HG03354 (cell line): ENCODE measurements around the gene MRPS16.
"Not testable (repeated sequence)": the region's sequence is repeated elsewhere in the genome, so short reads cannot be mapped to it uniquely, and the experiment has no call there.

Experiments
- ATAC-seq: cut with Tn5 transposase; IDR thresholded peaks from one replicate; pipeline ENCODE4 v1.9.1; 2021; ENCODE audit warnings: mild to moderate bottlenecking; ENCODE audit not compliant: unreplicated experiment, poor library complexity, severe bottlenecking

The MRPS16 gene

DNA sequence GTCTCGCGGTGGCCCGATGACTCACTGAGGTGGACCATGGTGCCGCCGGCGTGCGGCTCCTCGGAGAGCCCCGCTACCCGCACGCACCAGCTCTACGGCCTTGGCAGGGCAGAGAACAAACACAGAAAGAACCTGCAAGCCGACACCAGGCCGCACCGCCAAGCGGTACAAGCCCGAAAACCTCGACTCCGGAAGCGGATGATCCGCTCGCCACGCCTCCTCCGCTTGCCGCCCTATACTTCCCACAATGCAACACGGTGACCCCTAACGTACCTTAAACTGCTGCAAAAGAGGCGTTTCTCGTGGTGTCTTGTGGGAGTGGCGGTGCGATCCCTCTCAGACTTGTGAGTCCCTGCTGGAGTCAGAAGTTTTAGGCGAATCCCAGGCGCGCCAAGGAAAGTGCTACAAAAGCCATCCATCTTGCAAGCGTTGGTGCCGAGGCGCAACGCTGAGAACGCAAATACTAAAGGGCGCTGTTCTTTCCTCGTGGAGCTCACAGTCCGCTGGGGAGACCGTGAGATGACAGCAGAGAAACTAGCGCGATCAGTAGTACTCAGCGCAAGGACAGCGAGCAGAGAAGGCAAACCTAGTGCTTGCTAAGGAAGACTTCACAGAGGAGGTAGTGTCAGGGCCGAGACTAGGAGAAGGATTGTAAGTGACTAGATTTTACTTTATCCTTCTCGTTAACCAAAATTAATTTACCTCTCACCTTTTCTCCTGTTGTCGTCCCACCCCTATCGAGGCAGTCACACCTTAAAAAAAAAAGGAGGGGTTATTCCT lies at the start of gene MRPS16:
MRPS16 (minus strand) TSS at position 200 of the 780 bp plus-strand sequence; CDS start at position 38, 162 bp downstream.
- ATAC-seq = peak; percentile 80

DNA sequence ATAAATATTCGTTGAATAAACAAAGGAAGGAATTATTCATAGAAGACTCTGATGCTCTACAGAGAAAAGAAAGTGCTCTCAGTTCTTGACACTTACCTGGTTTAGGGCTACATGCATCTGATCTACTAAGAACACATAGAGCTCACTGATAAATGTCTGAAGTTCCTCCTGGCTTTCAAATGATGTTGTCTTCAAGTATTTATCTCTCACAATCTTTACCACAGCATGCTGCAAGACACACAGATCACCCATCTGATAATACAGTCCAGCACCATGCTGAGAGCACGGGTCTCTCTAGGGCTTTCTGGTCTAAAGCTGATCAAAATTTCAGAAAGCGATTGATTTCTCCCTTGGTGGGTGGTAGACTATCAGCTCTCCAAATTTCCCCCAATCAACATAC lies 44.5 kb upstream of the MRPS16 start:
- no peak for ATAC-seq

DNA sequence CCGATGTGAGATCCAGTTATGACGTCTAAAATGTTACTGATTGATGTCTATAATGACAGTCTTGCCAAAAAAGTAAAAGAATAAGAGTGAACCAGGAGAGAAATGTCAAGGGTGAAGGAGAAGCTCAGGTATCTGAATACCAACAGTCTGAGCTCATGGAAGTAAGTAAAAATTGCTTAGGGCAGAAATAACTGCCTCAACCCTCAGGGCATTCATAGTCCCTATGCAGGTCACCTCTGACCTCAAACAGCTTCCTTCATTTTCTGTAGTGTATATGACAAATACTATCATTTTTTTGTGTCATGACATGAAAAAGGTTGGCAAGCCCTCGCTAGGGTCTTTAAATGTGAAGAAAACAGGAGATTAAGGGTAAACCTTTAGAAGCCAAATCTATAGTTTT lies 41.0 kb upstream of the MRPS16 start:
- ATAC-seq = no peak

DNA sequence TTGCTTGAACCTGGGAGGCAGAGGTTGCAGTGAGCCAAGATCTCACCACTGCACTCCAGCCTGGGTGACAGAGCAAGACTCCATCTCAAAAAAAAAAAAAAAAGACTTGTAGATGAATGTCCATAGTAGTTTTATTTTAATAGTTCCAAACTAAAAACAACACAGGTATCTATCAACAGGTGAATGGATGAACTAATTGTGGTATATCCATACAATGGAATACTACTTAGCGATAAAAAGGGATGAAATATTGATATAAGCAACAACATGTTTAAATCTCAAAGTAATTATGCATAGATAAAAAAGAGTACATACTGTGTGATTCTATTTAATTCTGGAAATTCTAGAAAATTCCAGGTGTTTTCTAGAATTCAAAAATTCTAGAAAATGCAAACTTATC lies 37.5 kb upstream of the MRPS16 start:
- ATAC-seq = no peak

DNA sequence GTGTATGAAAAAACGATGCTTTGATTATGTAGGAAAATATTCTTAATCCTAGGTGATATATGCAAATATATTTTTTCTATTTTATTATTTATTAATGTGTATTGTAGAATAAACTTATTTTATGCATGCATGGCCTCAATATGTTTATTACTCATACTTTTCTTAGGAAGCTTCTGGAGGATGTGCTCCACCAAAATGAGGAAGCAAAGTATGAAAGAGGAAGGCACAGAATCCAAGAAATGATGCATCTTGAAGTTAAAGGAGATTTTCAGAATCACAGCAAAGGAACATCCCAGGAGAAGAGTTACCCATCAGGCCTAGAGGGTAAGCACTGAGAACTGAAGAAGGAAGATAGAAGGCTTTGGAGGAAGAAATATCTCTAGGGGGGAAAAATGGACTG lies 35.0 kb upstream of the MRPS16 start:
- no peak for ATAC-seq

DNA sequence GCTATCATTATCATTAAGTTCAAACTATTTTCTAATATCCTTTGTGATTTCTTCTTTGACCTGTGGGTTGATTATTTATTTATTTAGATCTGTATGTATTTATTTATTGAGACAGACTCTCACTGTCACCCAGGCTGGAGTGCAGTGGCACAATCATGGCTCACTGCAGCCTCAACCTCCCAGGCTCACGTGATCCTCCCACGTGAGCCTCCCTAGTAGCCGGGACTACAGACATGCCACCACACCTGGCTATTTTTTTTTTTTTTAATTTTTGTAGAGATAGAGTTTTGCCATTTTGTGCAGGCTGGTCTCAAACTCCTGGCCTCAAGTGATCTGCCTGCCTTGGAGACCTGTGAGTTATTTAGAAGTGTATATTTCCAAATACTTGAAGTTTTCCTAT lies 28.7 kb upstream of the MRPS16 start:
- ATAC-seq = no peak

DNA sequence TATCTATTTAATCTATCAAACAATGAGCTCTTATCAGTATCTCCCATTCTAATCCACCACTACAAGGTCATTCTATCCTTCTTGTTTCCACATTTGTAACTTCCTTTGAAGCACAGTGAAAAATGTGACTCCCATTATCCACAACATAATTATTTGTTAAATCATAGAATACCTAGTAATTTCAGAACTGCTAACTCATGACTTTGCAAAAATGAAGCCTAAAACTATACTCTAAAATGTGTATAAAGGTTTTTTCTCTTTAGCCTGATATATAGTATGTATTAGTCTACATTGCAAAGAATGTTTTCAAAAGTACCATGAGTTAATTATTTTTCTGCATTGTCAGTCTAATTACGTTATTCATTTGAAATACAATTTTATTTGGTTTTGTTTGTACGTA lies 12.0 kb upstream of the MRPS16 start:
- ATAC-seq = no peak

DNA sequence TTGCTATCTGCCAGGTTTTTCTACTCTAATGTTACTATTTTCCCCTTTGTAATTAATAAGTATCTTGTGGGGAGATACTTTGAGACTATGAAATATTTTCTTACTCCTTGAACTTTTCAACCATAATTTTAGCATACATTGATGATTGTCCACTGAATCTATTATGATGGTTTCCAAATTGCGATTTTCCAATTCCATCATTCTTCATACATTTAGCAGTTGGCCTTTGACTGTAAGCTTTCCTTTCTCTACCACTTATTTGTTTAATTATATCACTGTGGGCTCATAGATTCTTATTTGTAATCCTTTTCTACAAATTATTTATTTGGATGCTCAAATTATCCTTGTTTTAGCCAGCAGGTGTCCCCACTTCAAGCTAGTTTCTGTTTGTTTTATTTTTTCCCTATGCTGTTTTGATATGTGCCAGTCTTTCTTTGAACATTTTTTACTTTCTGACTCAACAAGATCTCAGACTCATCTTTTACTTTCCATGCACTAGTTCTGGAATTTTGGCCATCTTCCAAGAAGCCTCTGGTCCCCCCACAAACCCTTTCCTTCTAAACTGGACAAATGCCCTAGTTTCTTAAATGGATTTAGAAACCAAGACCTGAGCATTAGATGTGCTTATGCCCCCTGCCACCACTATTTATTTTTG lies 11.4 kb upstream of the MRPS16 start:
- ATAC-seq = no peak

DNA sequence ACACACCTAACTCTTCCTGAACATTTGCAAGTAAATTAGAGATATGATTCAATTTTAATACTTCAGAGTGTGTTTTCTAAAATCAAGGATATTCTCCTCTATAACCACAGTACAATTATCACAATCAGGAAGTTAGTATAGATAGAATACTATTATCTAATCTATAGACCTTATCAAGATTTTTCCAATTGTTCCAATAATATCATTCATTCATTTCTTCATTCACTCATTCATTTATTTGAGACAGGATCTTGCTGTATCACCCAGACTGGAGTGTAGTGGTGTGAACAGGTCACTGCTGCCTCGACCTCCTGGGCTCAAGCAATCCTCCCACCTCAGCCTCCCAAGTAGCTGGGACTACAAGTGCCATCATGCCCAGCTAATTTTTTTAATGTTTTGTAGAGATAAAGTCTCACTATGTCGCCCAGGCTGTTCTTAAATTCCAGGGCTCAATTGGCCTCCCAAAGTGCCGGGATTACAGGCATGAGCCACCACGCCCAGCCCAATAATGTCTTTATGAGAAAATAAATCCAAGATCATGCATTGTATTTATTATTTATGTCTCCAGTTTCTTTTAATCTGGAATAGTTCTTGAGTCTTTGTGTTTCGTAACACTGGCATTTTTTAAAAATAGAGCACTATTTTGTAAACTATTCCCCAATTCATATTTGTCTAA lies 10.6 kb upstream of the MRPS16 start:
- no peak for ATAC-seq

DNA sequence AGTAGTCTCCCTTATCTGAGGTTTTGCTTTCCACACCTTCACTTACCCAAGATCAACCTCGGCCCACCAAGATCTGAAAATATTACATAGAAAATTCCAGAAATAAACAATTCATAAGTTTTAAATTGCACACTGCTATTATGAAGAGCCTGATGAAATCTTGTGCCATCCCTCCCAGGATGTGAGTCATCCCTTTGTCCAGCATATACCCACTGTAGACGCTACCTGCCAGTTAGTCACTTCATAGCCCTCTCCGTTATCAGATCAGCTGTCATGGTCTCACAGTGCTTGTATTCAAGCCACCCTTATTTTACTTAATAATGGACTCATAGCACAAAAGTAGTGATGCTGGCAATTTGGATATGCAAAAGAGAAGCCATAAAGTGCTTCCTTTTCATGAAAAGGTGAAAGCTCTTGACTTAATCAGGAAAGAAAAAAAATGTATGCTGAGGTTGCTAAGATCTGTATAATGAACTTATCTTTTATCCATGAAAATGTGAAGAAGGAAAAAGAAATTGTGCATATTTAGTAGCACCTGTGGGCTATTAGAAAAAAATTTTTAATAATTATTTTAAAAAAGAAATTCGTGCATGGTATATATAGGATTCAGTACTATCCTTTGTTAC lies 9.8 kb upstream of the MRPS16 start:
- no peak for ATAC-seq

DNA sequence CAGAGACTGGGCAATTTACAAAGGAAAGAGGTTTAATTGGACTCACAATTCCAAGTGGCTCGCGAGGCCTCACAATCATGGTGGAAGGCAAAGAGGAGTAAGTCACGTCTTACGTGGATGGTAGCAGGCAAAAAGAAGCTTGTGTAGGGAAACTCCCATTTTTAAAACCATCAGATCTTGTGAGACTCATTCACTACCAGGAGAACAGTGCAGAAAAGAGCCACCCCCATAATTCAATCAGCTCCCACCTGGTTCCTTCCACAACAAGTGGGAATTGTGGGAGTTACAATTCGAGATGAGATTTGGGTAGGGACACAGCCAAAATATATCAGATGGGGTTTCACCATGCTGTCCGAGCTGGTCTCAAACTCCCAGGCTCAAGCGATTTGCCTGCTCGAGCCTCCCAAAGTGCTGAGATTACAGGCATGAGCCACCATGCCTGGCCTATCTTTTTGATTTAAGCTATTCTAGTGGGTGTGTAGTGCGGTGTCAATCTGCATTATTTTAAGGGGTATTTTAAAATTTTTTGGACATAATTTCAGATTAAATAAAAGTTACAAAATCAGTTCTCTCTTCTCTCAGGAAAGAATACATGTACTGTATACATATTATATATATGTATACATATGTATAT lies 9.0 kb upstream of the MRPS16 start:
- ATAC-seq = no peak

DNA sequence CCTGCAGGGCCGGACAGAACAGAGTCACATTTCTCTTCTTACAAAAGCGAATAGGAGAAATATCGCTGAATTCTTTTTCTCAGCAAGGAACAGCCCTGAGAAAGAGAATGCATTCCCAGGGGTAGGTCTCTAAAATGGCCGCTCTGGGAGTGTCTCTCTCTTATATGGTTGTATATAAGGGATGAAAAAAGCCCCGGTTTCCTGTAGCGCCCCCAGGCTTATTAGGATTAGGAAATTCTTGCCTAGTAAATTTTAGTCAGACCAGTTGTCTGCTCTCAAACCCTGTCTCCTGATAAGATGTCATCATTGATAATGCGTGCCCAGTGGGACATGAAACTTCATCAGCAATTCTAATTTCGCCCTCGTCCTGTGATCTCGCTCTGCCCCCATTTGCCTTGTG lies 6.2 kb upstream of the MRPS16 start:
- ATAC-seq = not testable (repeated sequence)

DNA sequence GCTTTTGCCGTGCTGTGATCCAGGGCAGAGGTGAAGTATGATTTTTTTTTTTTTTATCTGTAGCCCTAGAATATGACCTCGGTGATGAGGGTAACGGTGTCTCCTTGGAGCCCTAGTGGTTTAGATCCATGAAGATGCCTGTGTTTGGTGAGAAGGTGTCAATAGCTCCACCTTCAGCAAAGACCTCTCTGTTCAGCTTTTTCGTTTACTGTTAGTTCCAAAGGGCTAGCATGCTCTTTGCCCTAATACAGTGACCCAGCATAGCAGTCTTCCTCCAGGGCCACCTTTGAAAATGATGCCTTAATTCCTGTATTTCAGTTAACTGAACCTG lies 746 bp upstream of the MRPS16 start:
- ATAC-seq = peak; percentile 30

DNA sequence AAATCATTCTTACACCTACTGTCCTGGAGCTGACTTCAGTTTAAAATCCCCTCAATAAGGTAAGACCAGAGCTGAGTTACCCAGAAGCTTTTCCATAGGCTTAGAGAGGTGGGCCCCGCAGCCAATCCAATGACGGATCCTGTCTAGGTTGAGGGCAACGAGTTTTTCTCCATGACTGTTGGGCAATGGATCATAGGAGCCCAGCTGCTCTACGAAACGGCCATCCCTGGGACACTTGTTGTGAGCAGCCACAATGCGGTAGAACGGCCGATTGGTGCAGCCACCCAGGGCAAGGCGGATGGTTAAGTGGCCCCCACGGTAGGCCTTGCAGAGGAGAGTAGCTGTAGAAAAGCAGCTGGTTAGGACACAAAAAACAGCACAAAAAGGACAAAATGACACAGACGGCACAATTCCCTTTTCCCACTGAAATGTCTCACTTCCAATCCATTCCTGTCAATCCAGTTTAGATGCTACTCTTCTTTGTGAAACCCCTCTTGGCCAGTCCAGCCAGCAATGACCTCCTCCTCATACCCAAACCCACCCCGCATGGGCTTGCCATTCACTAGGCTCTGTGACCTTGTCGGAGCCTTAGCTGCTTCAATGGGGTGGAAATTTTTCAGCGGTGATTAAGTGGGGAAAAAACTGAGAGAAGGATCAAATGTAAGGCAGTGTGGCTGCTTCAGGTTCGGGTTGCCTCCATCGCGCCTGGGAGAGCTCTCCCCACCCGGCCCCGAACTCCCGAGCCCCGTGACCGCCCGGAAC lies 580 bp downstream of the MRPS16 start:
- ATAC-seq = no peak

DNA sequence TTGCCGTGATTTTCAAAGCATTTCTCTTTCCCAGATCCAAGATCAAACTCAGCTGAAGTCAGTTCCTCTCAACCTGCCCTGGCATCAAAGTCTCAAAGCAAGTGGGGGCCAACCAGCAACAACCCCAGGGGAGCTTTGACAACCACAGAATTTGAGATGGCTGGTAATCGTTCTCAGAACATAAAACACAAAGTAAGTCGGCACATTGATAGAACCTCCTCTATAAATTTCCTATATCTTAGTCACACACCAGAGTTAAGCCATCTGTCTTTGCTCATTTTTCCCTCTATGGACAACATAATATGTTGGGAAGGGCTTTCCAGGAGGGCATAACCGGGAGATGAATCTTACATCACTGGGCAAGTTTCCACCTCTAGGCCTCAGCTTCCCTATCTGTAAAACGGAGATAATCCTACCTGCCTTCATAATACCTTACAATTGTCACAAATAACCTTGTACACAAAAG lies 4.2 kb downstream of the MRPS16 start:
- no peak for ATAC-seq

DNA sequence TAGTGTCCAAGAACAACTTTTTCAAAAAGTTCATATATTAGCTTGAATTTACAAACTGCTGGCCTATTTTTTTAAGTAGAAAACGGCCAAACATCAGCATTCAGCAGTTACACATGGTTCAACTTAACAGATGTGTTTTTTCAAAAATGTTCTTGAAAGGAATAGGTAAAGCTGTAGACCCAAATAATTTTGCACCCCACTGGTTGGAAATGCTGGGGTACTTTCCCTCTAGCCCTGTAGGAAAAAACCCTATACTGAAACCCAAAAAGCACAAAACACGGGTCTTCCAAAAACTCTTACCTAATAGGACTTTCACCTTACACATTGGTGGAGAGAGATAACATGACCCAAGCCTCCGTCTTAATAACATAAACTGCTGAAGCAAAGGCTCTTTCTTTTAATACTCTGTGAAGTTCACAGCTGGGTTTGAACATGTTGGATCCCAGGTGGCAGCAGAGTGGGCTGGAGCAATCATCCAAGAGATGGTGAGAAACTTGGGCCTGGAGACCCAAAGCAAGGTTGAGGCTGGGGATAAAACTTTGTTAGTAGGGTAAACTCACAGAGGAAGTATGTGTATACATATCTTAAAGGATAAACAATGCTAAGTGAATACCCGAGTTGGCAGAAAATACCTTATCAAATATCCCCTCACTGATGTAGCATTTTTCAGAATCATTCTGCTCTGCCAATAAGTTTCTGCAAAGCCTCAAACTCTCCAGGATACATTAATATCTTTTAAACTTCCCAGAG lies 4.8 kb downstream of the MRPS16 start:
- ATAC-seq = no peak

DNA sequence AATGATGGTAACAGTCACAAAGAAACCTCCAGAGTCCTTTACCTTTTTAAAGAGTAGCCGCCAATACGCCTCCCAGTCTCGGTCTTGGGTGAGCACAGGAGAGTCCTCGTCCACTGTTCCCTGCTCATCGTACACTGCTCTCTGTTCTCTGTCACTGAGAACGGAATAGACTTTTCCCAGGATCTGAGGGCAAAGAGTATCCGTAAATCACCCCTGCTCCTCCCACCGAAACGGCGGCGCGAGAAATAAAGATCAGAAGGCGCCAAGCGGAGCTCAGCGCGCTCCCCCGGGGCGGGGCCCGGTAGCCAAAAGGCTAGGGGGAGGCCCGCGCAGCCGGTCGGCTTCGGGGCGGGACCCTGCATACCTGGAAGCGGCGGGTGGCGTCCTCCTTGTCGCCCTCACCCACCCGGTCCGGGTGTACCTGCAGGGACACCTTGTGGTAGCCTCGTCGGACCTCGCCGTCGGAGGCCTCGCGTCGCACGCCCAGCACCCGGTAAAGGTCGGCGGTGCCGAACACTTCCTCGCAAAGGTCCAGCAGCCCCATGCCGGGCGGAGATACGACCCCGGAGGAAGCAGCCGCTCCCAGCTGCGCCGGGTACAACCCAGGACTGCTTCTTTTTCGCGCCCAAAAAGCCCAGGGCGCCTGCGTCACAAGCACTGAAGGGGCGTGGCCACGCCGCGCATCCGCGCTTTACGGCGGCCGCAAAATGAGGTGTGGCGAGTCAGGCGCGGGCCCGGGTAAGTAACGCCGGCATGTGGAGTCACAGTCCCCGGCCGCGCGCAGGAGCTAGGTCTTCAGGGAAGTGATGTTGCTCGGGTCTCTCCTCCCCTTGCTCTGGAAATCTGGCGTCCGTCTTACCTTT lies 5.6 kb downstream of the MRPS16 start, which contains the start of gene DNAJC9:
DNAJC9 (minus strand) TSS at position 610 of the 863 bp plus-strand sequence; CDS start at position 544, 66 bp downstream.
- peak; percentile 84 for ATAC-seq

DNA sequence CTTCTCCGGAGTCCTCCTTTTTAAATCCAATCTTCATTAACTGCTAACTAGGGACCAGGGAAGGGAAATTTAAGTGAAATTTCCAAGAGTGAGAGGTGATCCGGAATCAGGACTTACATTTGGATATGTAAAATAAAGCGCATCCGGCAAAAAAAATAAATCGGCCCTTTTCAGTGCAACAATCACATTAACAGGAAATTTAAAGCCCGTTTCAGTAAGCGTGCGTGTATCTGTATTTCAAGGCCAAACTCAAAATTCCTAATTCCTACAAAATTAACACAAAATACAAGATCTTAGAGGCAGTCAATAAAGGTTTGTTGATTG lies 6.2 kb downstream of the MRPS16 start:
- no peak for ATAC-seq
